ENCODE measurements around the gene CASQ2.

DNA sequence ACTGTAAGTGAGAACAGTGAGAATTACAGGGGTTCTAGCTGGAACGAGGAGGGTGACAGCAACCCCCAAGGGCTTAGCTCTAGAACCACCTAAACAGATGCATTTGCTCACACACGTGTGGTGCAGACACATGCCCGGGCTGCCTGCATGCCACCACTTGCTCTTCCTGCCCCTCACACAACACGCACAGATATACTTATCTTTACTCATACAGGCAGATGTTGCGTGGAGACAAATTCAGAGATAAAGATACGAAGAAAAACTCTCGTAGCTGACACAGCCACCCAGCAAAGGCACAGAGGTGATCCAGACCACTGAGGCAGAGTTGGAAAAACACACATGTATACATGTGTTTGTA is 113.2 kb downstream of the CASQ2 start:
- no peak for TF ChIP-seq CHD1 (IDR thresholded peaks at IDR 0.05; ENCODE audit: low read depth, low read length)
- TF ChIP-seq, protein P1, sequence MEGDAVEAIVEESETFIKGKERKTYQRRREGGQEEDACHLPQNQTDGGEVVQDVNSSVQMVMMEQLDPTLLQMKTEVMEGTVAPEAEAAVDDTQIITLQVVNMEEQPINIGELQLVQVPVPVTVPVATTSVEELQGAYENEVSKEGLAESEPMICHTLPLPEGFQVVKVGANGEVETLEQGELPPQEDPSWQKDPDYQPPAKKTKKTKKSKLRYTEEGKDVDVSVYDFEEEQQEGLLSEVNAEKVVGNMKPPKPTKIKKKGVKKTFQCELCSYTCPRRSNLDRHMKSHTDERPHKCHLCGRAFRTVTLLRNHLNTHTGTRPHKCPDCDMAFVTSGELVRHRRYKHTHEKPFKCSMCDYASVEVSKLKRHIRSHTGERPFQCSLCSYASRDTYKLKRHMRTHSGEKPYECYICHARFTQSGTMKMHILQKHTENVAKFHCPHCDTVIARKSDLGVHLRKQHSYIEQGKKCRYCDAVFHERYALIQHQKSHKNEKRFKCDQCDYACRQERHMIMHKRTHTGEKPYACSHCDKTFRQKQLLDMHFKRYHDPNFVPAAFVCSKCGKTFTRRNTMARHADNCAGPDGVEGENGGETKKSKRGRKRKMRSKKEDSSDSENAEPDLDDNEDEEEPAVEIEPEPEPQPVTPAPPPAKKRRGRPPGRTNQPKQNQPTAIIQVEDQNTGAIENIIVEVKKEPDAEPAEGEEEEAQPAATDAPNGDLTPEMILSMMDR (IDR thresholded peaks at IDR 0.05 in 2 of 3, conservative IDR thresholded peaks at IDR 0.05 in 1 of 3; ENCODE audit: control insufficient read depth in 2 of 3, extremely low read depth in 1 of 3, insufficient read depth in 1 of 3, low read depth in 3 of 3, low read length in 3 of 3): no peak
